ENCODE measurements around the gene LSM2. TPM values are rescaled to one million over a fixed set of nuclear protein-coding genes. Genes with fewer than 3 reads are reported as not detected.

Gene LSM2
- total RNA-seq, 1 donor from 2014 or later: 35.7 TPM

DNA sequence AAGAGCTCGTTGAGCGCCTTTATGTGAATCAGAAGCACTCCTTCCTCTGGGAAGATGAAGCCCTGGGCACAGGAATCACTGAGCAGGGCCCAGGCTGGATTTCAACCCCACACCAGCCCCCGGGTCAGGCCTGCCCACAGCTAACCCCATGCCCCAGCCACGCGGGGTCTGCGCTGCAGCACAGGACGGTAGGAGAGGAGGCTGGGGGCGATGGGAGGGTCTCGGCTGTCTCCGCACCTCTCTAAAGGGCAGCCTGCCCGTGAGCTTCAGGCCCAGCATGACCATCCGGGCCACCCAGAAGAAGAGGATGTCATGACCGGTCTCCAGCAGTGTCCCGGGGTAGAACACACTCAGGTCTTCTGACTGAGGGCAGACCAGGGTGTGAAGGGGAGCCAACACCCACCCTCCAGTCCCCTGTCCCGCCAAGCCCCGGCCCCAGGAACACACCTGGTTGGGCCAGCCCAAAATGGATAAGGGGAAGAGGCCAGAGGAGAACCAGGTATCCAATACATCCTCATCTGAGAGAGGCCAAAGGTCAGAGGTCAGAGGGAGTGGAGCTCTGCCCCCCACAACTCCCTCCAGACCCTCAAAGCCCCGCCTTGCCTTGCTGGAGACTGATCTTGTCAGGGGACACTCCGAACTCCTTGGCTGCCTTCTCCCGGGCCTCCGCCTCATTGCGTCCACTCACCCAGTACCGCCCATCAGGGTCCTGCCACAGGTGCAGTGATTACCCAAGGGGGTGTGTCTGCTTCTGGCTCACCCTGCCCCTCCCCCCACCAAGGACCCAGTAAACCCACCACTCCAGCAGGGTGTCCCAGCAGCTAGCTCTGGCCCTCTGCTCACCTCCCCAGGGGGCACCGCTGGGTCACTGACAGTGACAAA lies 25.3 kb downstream of the LSM2 start:
- Mint-ChIP-seq H3K4me1 (ENCODE audit: low read depth) (peaks cover 8% of the 10 kb centered on the region), H3K27me3 (ENCODE audit: low read depth) (no peaks in the 10 kb centered on the region), H3K9me3 (ENCODE audit: low read depth) (no peaks in the 10 kb centered on the region), H3K4me3 (ENCODE audit: unreplicated experiment) (no peak overlapping the region), H3K27ac (ENCODE audit: unreplicated experiment) (no peak overlapping the region), H3K36me3 (ENCODE audit: low read depth) (peaks cover 31% of the 10 kb centered on the region)
- DNase-seq (ENCODE audit: low spot score): no peak
- TF ChIP-seq, protein P1, sequence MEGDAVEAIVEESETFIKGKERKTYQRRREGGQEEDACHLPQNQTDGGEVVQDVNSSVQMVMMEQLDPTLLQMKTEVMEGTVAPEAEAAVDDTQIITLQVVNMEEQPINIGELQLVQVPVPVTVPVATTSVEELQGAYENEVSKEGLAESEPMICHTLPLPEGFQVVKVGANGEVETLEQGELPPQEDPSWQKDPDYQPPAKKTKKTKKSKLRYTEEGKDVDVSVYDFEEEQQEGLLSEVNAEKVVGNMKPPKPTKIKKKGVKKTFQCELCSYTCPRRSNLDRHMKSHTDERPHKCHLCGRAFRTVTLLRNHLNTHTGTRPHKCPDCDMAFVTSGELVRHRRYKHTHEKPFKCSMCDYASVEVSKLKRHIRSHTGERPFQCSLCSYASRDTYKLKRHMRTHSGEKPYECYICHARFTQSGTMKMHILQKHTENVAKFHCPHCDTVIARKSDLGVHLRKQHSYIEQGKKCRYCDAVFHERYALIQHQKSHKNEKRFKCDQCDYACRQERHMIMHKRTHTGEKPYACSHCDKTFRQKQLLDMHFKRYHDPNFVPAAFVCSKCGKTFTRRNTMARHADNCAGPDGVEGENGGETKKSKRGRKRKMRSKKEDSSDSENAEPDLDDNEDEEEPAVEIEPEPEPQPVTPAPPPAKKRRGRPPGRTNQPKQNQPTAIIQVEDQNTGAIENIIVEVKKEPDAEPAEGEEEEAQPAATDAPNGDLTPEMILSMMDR (IDR thresholded peaks at IDR 0.05): no peak

DNA sequence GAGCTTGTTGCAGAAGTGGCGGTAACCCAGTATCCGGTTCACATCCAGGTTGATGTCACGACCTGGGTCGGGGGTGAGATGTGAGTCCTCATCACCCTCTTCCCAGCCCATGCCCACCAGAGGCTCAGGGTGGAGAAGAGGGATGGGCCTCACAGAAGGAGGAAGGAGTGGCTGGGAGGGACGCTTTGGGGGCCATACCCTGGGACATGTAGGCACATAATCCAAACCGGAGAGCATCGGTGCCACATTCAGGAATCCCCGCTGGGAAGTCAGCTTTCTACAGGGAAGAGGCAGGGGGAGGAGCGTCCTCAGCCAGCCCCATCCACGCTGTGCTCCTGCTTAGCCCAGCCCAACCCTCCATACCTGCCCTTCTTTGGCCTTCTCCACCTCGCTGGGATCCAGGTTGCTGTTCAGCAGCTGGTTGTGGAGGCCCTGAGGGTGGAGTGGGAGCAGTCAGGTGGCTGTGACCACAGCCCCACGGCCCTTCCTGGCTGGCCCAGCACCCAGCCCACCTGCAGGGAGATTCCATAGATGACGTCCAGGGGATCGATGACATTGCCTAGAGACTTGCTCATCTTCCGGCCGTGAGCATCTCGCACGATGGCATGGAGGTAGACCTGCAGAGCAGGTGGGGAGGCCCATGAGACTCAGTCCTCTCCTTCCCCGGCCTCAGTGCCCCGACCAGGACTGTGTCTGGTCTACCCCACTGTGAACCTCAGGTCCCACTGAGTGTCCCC lies 26.1 kb downstream of the LSM2 start:
- Mint-ChIP-seq H3K4me1 (ENCODE audit: low read depth) (peaks cover 10% of the 10 kb centered on the region), H3K27ac (ENCODE audit: unreplicated experiment) (no peak overlapping the region), H3K36me3 (ENCODE audit: low read depth) (peaks cover 29% of the 10 kb centered on the region), H3K9me3 (ENCODE audit: low read depth) (no peaks in the 10 kb centered on the region), H3K4me3 (ENCODE audit: unreplicated experiment) (no peak overlapping the region), H3K27me3 (ENCODE audit: low read depth) (no peaks in the 10 kb centered on the region)
- no peak for DNase-seq (ENCODE audit: low spot score)
- TF ChIP-seq, protein P1 (IDR thresholded peaks at IDR 0.05): no peak

DNA sequence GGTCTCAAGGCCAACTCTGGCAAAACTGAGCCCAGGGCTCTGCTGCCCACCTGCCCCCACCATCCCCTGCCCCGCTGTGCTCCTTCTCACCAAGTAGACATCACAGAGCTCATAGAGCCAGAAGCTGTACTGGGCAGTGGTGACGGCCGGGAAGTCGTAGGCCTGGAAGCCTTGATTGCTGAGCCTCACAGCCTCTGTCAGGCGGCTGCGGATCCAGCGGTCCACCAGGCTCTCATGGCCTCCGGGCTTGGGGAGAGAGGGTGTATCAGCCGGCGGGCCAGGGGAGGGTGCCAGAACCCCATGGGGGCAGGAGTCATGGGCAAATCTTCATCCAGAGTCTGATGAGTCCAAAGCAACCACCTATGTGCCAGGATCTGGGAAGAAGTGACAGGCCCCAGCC lies 26.9 kb downstream of the LSM2 start:
- TF ChIP-seq, protein P1 (IDR thresholded peaks at IDR 0.05): no peak
- Mint-ChIP-seq H3K4me1 (ENCODE audit: low read depth) (peaks cover 10% of the 10 kb centered on the region), H3K27ac (ENCODE audit: unreplicated experiment) (no peak overlapping the region), H3K36me3 (ENCODE audit: low read depth) (peaks cover 29% of the 10 kb centered on the region), H3K4me3 (ENCODE audit: unreplicated experiment) (no peak overlapping the region), H3K27me3 (ENCODE audit: low read depth) (no peaks in the 10 kb centered on the region), H3K9me3 (ENCODE audit: low read depth) (no peaks in the 10 kb centered on the region)
- DNase-seq (ENCODE audit: low spot score): no peak

DNA sequence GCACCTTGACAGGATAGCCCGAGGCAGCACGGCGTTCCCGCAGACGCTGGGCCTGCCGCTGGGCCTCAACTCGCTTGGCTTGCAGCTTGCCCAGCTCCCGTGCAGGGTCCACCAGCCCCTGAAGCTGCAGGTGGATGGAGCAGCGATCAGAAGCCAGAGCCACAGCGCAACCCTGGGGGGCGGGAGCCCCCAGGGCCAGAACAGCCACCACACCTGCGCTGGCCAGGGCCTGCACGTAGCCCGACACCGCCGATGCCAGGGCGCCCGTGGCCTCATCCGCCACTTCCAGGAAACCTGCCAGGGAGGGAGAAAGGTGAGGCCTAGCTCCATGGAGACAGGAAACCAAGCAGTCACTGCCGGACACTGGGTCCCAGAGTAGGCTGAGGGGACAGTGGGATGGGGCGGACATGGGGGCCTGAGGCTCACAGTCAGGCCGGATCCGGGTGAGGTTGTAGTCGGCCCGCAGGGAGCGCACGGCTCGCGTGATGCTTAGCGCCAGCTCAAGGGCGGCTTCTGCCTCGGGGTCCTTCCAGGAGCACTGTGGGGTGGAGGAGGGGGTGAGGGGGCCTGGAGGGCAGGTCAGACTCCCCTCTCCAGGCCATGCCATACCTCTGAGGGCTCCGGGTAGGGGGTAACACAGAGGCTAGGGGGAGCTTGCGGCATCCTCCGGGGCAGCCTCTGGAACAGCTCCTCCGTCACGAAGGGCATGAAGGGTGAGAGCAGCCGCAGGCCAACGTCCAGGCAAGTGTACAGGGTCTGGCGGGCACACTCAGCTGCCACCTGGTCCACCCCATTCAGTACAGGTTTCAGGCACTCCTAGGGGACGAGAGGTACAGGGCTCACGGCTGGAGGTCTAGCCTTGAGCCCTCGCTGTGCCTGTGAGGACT lies 27.5 kb downstream of the LSM2 start:
- Mint-ChIP-seq H3K4me3 (ENCODE audit: unreplicated experiment) (no peak overlapping the region), H3K27me3 (ENCODE audit: low read depth) (no peaks in the 10 kb centered on the region), H3K36me3 (ENCODE audit: low read depth) (peaks cover 23% of the 10 kb centered on the region), H3K4me1 (ENCODE audit: low read depth) (peaks cover 10% of the 10 kb centered on the region), H3K9me3 (ENCODE audit: low read depth) (no peaks in the 10 kb centered on the region), H3K27ac (ENCODE audit: unreplicated experiment) (no peak overlapping the region)
- no peak for DNase-seq (ENCODE audit: low spot score)
- TF ChIP-seq, protein P1 (IDR thresholded peaks at IDR 0.05): no peak

DNA sequence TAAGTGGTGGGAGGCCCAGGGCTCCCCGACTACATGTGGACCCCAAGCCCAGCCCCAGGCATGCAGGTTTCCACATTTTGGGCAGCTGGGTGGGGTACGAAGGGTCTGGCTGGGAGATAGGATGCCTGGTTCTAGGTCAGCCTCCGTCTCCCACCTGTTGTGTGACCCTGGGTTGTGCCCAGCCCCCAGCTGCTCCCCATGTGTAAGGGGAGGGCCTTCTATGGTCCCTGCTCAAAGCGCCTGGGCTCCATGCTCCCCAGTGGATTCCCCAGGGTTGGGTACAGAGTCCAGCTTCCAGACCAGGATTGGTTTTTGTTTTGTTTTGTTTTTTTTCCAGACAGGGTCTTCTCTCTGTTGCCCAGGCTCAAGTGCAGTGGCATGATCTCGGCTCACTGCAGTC lies 28.6 kb downstream of the LSM2 start:
- peaks cover 10% of the 10 kb centered on the region for H3K4me1 Mint-ChIP-seq (ENCODE audit: low read depth)
- H3K27me3 Mint-ChIP-seq (ENCODE audit: low read depth): no peaks in the 10 kb centered on the region
- TF ChIP-seq, protein P1 (IDR thresholded peaks at IDR 0.05): no peak
- H3K9me3 Mint-ChIP-seq (ENCODE audit: low read depth): no peaks in the 10 kb centered on the region
- H3K27ac Mint-ChIP-seq (ENCODE audit: unreplicated experiment): no peak overlapping the region
- no peak overlapping the region for H3K4me3 Mint-ChIP-seq (ENCODE audit: unreplicated experiment)
- DNase-seq (ENCODE audit: low spot score): no peak
- H3K36me3 Mint-ChIP-seq (ENCODE audit: low read depth): peaks cover 19% of the 10 kb centered on the region
